Measurements from ENCODE around the gene ENKUR.

GRCh38 chr10:24949616-24950015 is 66.3 kb downstream of the ENKUR start:
- TF ChIP-seq CTCF (IDR thresholded peaks at IDR 0.05) (no peak), EZH2 (IDR thresholded peaks at IDR 0.05) (no peak), EZH2phosphoT487 (IDR thresholded peaks at IDR 0.05) (no peak)

Data from neural progenitor cell (in vitro differentiated cells).